Stimulated activated CD4-positive, alpha-beta T cell treated with anti-CD3 and anti-CD28 coated beads, Interleukin-2, amount 100 ng/mL, for 48 hours (primary cell): ENCODE results near the gene MLLT3.

Experiments
- DNase-seq, 2 donors: peaks; one replicate each; pipeline ENCODE4 v3.0.0-alpha.2; 2020

The MLLT3 gene

GRCh38 chr9:20373263-20373662, 249.0 kb downstream of the MLLT3 start:
- DNase-seq: no peak

GRCh38 chr9:20369391-20369790, 252.9 kb downstream of the MLLT3 start:
- no peak for DNase-seq

GRCh38 chr9:20367855-20368254, 254.4 kb downstream of the MLLT3 start:
- DNase-seq: no peak

GRCh38 chr9:20364959-20365358, 257.3 kb downstream of the MLLT3 start:
- no peak for DNase-seq

- DNase-seq: no peak
Observed at GRCh38 chr9:20363233-20363632, 259.1 kb downstream of the MLLT3 start.

GRCh38 chr9:20361656-20362570, 260.4 kb downstream of the MLLT3 start:
- DNase-seq: no peak

- no peak for DNase-seq
Observed at GRCh38 chr9:20361229-20361628, 261.1 kb downstream of the MLLT3 start.

GRCh38 chr9:20358207-20358606, 264.1 kb downstream of the MLLT3 start:
- DNase-seq: no peak

GRCh38 chr9:20357037-20357432, 265.3 kb downstream of the MLLT3 start:
- no peak for DNase-seq

GRCh38 chr9:20356403-20357036, 265.8 kb downstream of the MLLT3 start:
- DNase-seq: peak; percentile 13 to 43

- DNase-seq: no peak
Observed at GRCh38 chr9:20355022-20355421, 267.3 kb downstream of the MLLT3 start.

- no peak for DNase-seq
Observed at GRCh38 chr9:20353931-20354652, 268.2 kb downstream of the MLLT3 start.

- no peak for DNase-seq
Observed at GRCh38 chr9:20353524-20353923, 268.8 kb downstream of the MLLT3 start.

GRCh38 chr9:20352591-20352990, 269.7 kb downstream of the MLLT3 start:
- no peak for DNase-seq

GRCh38 chr9:20351715-20352114, 270.6 kb downstream of the MLLT3 start:
- no peak for DNase-seq

- no peak for DNase-seq
Observed at GRCh38 chr9:20349568-20349967, 272.7 kb downstream of the MLLT3 start.

- no peak for DNase-seq
Observed at GRCh38 chr9:20343325-20343724, 279.0 kb downstream of the MLLT3 start.

- DNase-seq: no peak
Observed at GRCh38 chr9:20340511-20340861, 281.8 kb downstream of the MLLT3 start.

GRCh38 chr9:20335668-20336332, 286.5 kb downstream of the MLLT3 start:
- DNase-seq: no peak

- no peak for DNase-seq
Observed at GRCh38 chr9:20333991-20334390, 288.3 kb downstream of the MLLT3 start.

- no peak for DNase-seq
Observed at GRCh38 chr9:20331095-20331685, 291.1 kb downstream of the MLLT3 start.

GRCh38 chr9:20330688-20331087, 291.6 kb downstream of the MLLT3 start:
- DNase-seq: no peak

- no peak for DNase-seq
Observed at GRCh38 chr9:20326516-20326915, 295.8 kb downstream of the MLLT3 start.
